ENCODE data around the gene PHTF2.

Gene PHTF2

DNA sequence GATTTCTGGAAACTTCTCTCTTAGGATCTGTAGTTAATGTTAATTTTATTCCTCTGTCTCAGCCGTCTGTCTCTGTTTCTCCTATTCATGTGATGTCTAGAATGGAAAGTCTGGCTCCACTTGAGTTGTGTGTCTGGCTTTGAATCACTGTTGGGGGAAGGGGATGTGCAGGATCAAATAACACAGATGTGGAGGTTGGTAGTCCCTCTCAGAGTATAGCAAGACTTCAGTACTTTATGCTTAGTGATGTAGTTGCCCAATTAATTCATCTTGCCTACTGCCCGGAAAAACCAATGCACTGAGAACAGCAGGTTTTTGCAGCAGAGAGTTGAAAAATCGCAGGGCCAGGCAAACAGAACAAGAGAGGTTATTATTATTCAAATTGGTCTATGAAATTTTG lies 79.2 kb downstream of the PHTF2 start:
- DNase-seq (ENCODE audit: low read depth): no peak

DNA sequence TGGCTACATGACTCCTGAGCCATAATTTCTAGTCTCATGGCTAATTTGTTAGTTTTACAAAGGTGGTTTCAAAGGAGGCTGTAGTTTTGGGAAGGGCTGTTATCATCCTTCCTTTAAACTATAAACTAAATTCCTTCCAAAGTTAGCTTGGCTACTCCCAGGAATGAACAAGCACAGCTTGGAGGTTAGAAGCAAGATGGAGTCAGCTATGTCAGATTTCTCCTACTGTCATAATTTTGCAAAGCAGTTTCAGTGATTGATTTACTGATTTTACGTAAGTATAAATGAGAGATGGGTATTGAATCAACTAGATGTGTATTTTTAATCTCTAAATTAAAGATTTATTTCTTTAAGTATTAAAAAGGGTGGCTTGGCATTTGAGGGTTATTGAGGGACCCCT lies 79.9 kb downstream of the PHTF2 start:
- no peak for DNase-seq (ENCODE audit: low read depth)

DNA sequence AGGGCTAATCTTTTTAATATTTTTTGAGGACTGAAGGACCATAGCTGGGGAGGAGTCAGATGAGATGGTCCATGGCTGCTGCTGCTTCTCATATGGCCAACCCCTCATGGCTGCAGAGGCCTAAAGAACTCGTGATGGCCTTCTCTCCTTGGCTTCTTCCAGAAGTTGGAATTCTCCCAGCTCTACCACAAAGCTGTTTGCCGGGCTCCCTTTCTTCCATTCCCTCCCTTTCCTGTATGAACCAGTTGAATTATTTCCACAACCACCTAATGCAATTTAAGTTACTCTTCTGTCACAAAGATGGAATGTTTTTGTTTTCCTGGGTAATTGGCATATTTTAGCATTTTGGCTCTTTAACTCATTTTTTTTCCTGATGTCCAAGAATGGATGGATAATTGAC lies 80.7 kb downstream of the PHTF2 start:
- no peak for DNase-seq (ENCODE audit: low read depth)

GRCh38 chr7:77881871-77882270 lies 83.3 kb downstream of the PHTF2 start:
- no peak for DNase-seq (ENCODE audit: low read depth)

GRCh38 chr7:77885155-77885554 lies 86.6 kb downstream of the PHTF2 start:
- DNase-seq (ENCODE audit: low read depth): no peak

- no peak for DNase-seq (ENCODE audit: low read depth)
Observed at GRCh38 chr7:77887567-77887966, 89.0 kb downstream of the PHTF2 start.

GRCh38 chr7:77888998-77889397 lies 90.4 kb downstream of the PHTF2 start:
- DNase-seq (ENCODE audit: low read depth): no peak

DNA sequence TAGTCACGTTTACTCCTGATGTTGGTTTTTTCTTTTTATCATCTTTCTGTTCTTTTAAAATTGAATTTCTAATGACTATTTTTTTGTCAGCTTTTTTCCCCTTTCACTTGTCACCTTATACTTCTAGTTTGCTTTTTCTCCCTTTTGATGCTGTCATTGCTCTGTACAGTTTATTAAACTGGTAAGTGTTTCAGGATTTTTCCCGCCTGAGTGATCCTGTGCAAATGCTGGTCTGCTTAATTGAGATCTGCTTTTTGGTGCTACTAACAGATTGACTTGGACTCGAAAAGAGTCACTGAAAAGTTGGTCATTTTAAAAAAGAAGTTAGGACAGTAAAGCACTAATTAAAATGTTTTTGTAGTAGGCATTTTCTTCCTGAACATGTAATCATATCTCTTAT lies 95.2 kb downstream of the PHTF2 start:
- no peak for DNase-seq (ENCODE audit: low read depth)

- no peak for DNase-seq (ENCODE audit: low read depth)
Observed at GRCh38 chr7:77894574-77895091, 96.1 kb downstream of the PHTF2 start.

DNA sequence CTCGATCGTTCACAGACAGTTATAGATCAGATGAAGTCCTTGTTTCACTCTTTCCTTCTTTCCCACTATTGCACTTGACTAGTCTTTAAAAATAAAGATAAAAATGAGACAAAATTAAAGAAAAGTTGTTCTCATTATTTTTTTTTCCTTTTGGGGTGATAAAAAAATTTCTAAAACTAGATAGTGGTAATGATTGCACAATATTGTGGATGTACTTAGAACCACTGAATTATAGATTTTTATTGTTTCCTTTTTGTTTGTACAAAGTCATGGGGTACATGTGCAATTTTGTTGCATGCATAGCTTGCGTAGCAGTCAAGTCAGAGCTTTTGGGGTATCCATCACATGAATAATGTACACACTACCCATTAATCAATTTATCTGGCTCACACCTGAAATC lies 97.3 kb downstream of the PHTF2 start:
- DNase-seq (ENCODE audit: low read depth): no peak

- DNase-seq (ENCODE audit: low read depth): no peak
Observed at GRCh38 chr7:77897004-77897547, 98.5 kb downstream of the PHTF2 start.

GRCh38 chr7:77899516-77899915 lies 100.9 kb downstream of the PHTF2 start:
- no peak for DNase-seq (ENCODE audit: low read depth)

- DNase-seq (ENCODE audit: low read depth): no peak
Observed at GRCh38 chr7:77903597-77903996, 105.0 kb downstream of the PHTF2 start.

- DNase-seq (ENCODE audit: low read depth): no peak
Observed at GRCh38 chr7:77904252-77904651, 105.7 kb downstream of the PHTF2 start.

DNA sequence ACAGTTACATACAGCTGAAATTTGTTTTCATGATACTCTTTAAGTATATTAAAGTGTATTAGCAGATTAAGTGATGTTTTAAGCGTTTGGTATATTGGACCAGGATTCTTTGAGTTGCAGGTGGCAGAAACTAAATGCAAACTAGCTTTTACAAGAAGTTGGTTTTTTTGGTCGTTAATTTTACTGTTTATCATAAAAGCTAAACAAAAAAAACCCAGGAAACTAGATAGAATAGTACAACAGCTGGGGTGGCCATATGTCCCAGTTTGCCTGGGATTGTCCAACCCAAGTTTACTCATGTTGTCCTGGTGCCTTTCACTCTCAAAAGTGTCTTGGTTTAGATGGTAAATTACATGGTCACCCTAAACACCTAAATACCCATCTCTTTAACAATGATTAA lies 108.7 kb downstream of the PHTF2 start:
- no peak for DNase-seq (ENCODE audit: low read depth)

DNA sequence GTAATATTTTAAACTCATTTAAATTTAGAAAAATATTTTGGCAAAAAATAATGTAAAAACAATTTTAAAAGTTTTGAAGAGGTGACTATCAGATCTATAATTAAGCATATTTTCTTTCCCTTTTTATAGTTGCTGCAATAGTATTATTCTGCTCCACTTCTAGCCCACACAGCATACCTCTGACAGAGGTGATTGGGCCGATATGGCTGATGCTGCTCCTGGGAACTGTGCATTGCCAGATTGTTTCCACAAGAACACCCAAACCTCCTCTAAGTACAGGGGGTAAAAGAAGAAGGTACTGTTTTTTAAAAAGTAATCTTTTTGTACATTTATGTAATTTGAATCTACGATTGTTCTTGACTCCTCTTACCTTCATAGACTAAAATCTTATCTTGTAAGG lies 110.1 kb downstream of the PHTF2 start:
- no peak for DNase-seq (ENCODE audit: low read depth)

DNA sequence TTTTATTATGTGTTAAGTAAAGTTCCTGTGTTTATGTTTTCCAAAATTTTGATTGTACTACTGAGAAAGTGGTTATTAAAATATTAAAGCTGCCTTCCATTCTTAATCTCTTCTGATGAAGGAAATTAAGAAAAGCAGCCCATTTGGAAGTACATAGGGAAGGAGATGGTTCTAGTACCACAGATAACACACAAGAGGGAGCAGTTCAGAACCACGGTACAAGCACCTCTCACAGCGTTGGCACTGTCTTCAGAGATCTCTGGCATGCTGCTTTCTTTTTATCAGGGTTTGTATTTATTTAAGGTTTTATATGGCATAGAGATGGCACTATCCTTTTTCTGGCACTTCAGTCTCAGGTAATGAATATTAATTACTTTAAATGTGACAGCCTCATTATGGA lies 111.6 kb downstream of the PHTF2 start:
- no peak for DNase-seq (ENCODE audit: low read depth)

- no peak for DNase-seq (ENCODE audit: low read depth)
Observed at GRCh38 chr7:77912293-77912692, 113.7 kb downstream of the PHTF2 start.

DNA sequence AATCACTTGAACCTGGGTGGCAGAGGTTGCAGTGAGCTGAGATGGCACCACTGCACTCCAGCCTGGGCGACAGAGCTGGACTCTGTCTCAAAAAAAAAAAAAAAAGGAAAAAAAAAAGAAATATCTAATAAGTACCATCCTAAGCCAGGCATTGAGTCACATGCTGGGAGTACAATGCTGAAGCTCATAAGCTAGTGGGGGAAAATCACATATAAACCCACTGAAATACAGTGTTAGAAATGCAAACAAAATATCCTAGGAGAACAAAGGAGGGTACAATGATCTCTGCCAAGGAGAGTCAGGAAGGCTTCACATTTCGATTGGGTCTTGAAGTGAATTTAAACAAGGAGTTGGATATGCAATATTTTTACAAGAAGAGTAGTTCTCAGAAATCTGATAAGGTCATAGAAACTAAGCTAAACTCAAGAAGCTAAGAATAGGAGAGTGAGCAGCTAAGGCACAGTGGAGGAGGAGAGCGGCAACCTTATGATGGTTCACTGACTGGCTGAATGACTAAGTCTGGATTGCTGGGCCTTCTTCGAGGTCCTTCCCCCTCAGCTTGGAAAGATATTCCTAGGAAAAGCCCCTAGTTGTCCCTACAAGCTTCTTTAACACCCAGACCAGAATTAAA lies 115.5 kb downstream of the PHTF2 start:
- DNase-seq (ENCODE audit: low read depth): no peak

DNA sequence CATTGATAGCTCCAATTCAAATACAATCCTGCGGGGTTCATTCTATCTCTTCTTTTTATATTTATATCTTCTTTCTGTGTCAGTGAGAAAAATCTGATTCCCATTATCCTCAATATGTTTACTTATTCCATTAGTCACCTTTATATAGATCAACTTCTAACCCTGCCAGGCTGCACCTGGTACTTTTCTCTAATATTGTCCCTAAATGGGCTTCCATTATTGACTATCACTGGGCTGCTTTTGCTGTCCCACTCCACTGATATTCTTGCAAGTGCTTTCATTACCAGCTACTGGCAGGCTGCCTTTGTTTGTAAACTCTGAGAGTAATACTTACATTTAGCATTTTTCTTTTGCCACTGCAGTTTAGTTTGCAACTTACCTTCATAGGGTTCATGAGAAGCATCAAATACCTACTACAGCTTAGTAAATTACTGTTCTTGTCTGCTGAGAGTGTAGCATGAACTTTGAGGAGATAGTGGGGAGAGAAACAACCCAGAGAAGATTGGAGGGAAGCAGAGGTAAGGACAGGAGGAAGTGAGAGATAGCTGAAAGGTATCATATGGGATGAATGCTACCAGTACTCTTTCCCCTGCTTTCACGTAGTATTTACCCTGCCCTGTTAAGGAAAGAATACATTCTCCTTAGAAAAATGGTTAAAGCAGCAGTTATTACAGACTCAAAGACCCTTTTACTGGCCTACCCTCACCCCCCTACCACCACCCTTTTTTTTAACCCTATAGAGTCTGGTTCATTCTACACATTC lies 119.1 kb downstream of the PHTF2 start:
- no peak for DNase-seq (ENCODE audit: low read depth)

DNA sequence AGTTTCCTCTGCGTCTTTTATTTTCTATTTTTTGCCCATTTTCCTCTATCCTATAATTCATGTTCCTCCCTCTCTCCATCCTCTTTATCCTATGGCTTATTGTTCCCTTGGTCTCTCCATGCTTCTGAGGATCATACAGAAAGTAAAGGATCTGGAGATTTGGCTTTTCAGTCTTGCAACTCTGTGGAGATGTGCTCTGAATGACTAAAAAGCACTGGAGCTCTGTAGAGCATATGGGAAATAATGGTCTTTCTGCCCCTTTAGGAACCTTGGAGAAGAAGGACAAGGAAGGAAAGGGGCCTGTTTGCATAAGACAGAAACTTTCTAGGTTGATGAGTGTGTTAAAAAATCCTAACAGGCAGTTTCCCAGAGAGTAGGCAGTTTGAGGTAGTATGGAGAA lies 120.1 kb downstream of the PHTF2 start:
- no peak for DNase-seq (ENCODE audit: low read depth)

DNA sequence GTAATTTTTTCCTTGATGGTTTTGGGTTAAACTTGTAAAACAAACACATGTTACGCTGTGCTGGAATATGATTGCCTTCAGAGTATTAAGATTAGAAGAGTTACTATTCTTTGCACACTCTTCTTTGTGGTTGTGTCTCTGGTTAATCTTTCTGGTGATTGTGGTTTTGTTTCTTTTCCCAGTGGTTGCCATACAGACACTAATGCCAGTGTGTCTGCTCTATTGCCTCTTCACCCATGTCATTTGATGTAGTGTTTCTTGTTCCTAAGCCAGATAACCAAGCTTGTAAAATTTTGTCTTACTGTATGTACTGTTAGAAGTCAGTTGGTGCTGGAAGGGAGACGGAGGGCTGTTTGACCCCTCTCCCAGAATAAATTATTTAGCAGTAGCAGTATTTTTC lies 124.8 kb downstream of the PHTF2 start:
- no peak for DNase-seq (ENCODE audit: low read depth)

GRCh38 chr7:77930496-77930895 lies 131.9 kb downstream of the PHTF2 start:
- no peak for DNase-seq (ENCODE audit: low read depth)

- no peak for DNase-seq (ENCODE audit: low read depth)
Observed at GRCh38 chr7:77931841-77932240, 133.3 kb downstream of the PHTF2 start.

All from activated T-helper 1 cell treated with Interleukin-2 at 50 U/mL for 16 hours (primary cell).